GM12891 (cell line): ENCODE results near the gene FAM227A.
A peak's percentile ranks its signal among the peaks of the same experiment; 100 is the strongest.

Experiments used
- POLR2A ChIP-seq: IDR thresholded peaks from 2 replicates; pipeline ENCODE4 v1.6.1; 2011; ENCODE audit warnings: low read depth, low read length, control low read depth
- POU2F2 ChIP-seq: IDR thresholded peaks from 2 replicates; pipeline ENCODE4 v1.6.1; 2011; ENCODE audit warnings: low read depth, mild to moderate bottlenecking, control low read depth, low read length, moderate library complexity
- TAF1 ChIP-seq: IDR thresholded peaks from 2 replicates; pipeline ENCODE4 v1.6.1; 2011; ENCODE audit warnings: low read depth, low read length, control low read depth

DNA sequence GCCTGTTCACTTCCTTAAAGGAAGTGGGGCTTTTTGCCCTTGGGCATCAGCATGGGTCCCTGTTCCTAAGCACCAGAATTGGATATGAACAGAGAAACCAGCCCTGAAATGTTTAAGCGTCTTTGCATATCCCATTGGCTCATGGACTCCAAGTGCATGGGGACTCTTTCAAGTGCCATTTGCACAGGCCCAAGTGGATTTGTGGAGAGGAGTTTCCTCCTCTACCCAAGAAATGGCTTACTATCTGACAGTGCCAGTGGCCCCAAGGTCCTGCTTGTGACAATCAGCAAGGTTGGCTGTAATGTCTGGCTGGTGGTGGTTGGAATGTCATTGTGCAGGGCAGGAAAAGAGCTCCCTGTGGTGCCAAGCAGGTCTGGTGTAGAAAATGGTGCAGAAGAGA is 29.6 kb upstream of the FAM227A start:
- no peak for TF ChIP-seq POU2F2
- TF ChIP-seq TAF1 = no peak
- peak; percentile 22; the same call in 1 of the 2 replicates for TF ChIP-seq POLR2A
